IMR-90 (cell line): Measurements from ENCODE around the gene CPXM2. TPM values are rescaled to one million over a fixed set of nuclear protein-coding genes. Genes with fewer than 3 reads are reported as not detected.
"Not testable (repeated sequence)": the region's sequence is repeated elsewhere in the genome, so short reads cannot be mapped to it uniquely, and the experiment has no call there.

Source experiments
- ATAC-seq: fragments of 200-7000 bp; cut with Tn5 transposase; 2 replicates; pipeline ENCODE4 v1.9.1; 2020; ENCODE audit warnings: low read depth, mild to moderate bottlenecking, moderate library complexity
- BruUV-seq: library from RNA; stranded (reverse); fragments of 400-500 nt; replicated peaks from 2 replicates; lab custom pipeline; 2021; lab: Mats Ljungman, UMichigan
- CTCF ChIA-PET: fragments of 300-600 bp; formaldehyde crosslinking; extraction: SDS; loops from one replicate; lab custom pipeline; 2021; ENCODE audit warnings: antibody characterized with exemption; lab: Yijun Ruan, JAX
- POLR2A ChIA-PET: fragments of 300-600 bp; sonication (Branson Sonifier 250); formaldehyde crosslinking; loops from one replicate; lab custom pipeline; 2022; ENCODE audit warnings: antibody characterized with exemption; ENCODE audit not compliant: unreplicated experiment; lab: Charles Lee
- DNase-seq: peaks from one replicate; pipeline ENCODE4 v3.0.0; 2013
- H2AFZ ChIP-seq: replicated peaks from 2 replicates; pipeline ENCODE3; 2013; ENCODE audit warnings: low read length, mild to moderate bottlenecking; ENCODE audit not compliant: poor library complexity
- H2AK5ac ChIP-seq: 2 replicates; pipeline ENCODE4 v1.6.1; 2013; ENCODE audit warnings: low read depth, low read length, inconsistent platforms
- H2AK9ac ChIP-seq: replicated peaks from 2 replicates; pipeline ENCODE3; 2013; ENCODE audit warnings: mild to moderate bottlenecking, low read depth, low read length, moderate library complexity; ENCODE audit not compliant: poor library complexity
- H2BK120ac ChIP-seq: 2 replicates; pipeline ENCODE4 v1.6.1; 2013; ENCODE audit warnings: low read depth, low read length, inconsistent platforms
- H2BK15ac ChIP-seq: 3 replicates; pipeline ENCODE4 v1.6.1; 2013; ENCODE audit warnings: low read depth, low read length, inconsistent platforms
- H2BK20ac ChIP-seq: 2 replicates; pipeline ENCODE4 v1.6.1; 2013; ENCODE audit warnings: low read depth, mild to moderate bottlenecking, inconsistent platforms, low read length, moderate library complexity
- H2BK5ac ChIP-seq: 2 replicates; pipeline ENCODE4 v1.6.1; 2013; ENCODE audit warnings: mild to moderate bottlenecking, low read depth, low read length, inconsistent platforms; ENCODE audit not compliant: poor library complexity, severe bottlenecking
- H3K14ac ChIP-seq: replicated peaks from 2 replicates; pipeline ENCODE4 v1.6.1; 2013; ENCODE audit warnings: low read depth, low read length, inconsistent platforms
- H3K18ac ChIP-seq: 2 replicates; pipeline ENCODE4 v1.6.1; 2013; ENCODE audit warnings: low read depth, low read length, control low read depth
- H3K23ac ChIP-seq: 2 replicates; pipeline ENCODE4 v1.6.1; 2013; ENCODE audit warnings: low read depth, low read length, inconsistent platforms
- H3K27ac ChIP-seq: 2 replicates; pipeline ENCODE4 v1.5.1; 2013; ENCODE audit warnings: mild to moderate bottlenecking, control low read depth, low read length; ENCODE audit not compliant: insufficient read depth
- H3K27me3 ChIP-seq: 2 replicates; pipeline ENCODE4 v1.6.1; 2013; ENCODE audit warnings: low read length; ENCODE audit not compliant: control insufficient read depth, insufficient read depth
- H3K36me3 ChIP-seq: 2 replicates; pipeline ENCODE4 v1.6.1; 2013; ENCODE audit warnings: low read length, mixed read lengths; ENCODE audit not compliant: control insufficient read depth, insufficient read depth
- H3K4ac ChIP-seq: 2 replicates; pipeline ENCODE4 v1.6.1; 2013; ENCODE audit warnings: low read depth, low read length, inconsistent platforms
- H3K4me1 ChIP-seq: 2 replicates; pipeline ENCODE4 v1.6.1; 2013; ENCODE audit warnings: low read length, mixed read lengths; ENCODE audit not compliant: control insufficient read depth, insufficient read depth
- H3K4me2 ChIP-seq: 2 replicates; pipeline ENCODE4 v1.6.1; 2013; ENCODE audit warnings: low read depth, mild to moderate bottlenecking, control low read depth, low read length, moderate library complexity
- H3K4me3 ChIP-seq: 2 replicates; pipeline ENCODE4 v1.5.1; 2013; ENCODE audit warnings: low read depth, mild to moderate bottlenecking, control low read depth, low read length, moderate library complexity; ENCODE audit not compliant: insufficient read depth
- H3K56ac ChIP-seq: 2 replicates; pipeline ENCODE4 v1.6.1; 2013; ENCODE audit warnings: low read length, inconsistent platforms; ENCODE audit not compliant: insufficient read depth; ENCODE audit errors: extremely low read depth
- H3K79me1 ChIP-seq, 2 experiments: 2 replicates each; pipeline ENCODE4 v1.6.1; 2013; ENCODE audit warnings: low read length in 2 of 2, inconsistent platforms in 1 of 2, low read depth in 1 of 2
- H3K9ac ChIP-seq: 2 replicates; pipeline ENCODE4 v1.6.1; 2013; ENCODE audit warnings: low read depth, low read length, control low read depth
- H3K9me1 ChIP-seq: 2 replicates; pipeline ENCODE4 v1.6.1; 2013; ENCODE audit warnings: low read length, inconsistent platforms; ENCODE audit not compliant: insufficient read depth
- H3K9me3 ChIP-seq: 2 replicates; pipeline ENCODE4 v1.6.1; 2013; ENCODE audit warnings: low read length; ENCODE audit not compliant: control insufficient read depth, insufficient read depth
- H4K20me1 ChIP-seq: 2 replicates; pipeline ENCODE4 v1.6.1; 2013; ENCODE audit warnings: low read length, inconsistent platforms; ENCODE audit not compliant: insufficient read depth
- H4K5ac ChIP-seq: 2 replicates; pipeline ENCODE4 v1.6.1; 2013; ENCODE audit warnings: mild to moderate bottlenecking, low read depth, low read length, control low read depth
- H4K8ac ChIP-seq, 2 experiments: 2 replicates each; pipeline ENCODE4 v1.6.1; 2013; ENCODE audit warnings: low read depth in 2 of 2, low read length in 2 of 2, control low read depth in 1 of 2, inconsistent platforms in 1 of 2
- H4K91ac ChIP-seq: 2 replicates; pipeline ENCODE4 v1.6.1; 2013; ENCODE audit warnings: low read depth, low read length, inconsistent platforms; ENCODE audit not compliant: insufficient read depth
- WGBS, 2 experiments: methylation state at CpG; one replicate each; pipeline versions ENCODE4 v1.1.5 to v1.1.7; 2013; ENCODE audit warnings: missing lambda C conversion rate in 2 of 2; ENCODE audit not compliant: insufficient read length in 1 of 2; ENCODE audit errors: extremely low coverage in 2 of 2; 5-methylcytosine and 5-hydroxymethylcytosine counted together
- dilution Hi-C: fragments of 300-500 bp; cut with HindIII; formaldehyde crosslinking; loops from one replicate; pipeline ENCODE4 v1.14.3; 2018; ENCODE audit warnings: low sequenced_read_pairs; ENCODE audit not compliant: unreplicated experiment
- in situ Hi-C: fragments of 300-500 bp; cut with MboI; formaldehyde crosslinking; loops from 3 replicates; pipeline ENCODE4 v1.14.3; 2019; ENCODE audit warnings: low sequenced_read_pairs, inconsistent platforms, mixed read lengths
- intact Hi-C: fragments of 100-400 bp; cut with micrococcal nuclease; formaldehyde crosslinking; loops from 2 replicates; pipeline ENCODE4 v1.10.0; 2022
- polyA plus RNA-seq, 3 experiments: library from polyadenylated mRNA; depleted of rRNA; stranded (reverse); fragments of >200 nt; gene quantifications; 2 replicates each; pipeline ENCODE4 v1.2.3, GENCODE V29; 2012; ENCODE audit warnings: low replicate concordance in 1 of 3
- total RNA-seq: library from RNA; depleted of rRNA; stranded (reverse); fragments of >200 nt; gene quantifications from 2 replicates; pipeline ENCODE4 v1.2.3, GENCODE V29; 2012

Gene CPXM2
- total and polyA plus RNA-seq, 2 of the 4 experiments (the other 2 are of a cell fraction): not detected

DNA sequence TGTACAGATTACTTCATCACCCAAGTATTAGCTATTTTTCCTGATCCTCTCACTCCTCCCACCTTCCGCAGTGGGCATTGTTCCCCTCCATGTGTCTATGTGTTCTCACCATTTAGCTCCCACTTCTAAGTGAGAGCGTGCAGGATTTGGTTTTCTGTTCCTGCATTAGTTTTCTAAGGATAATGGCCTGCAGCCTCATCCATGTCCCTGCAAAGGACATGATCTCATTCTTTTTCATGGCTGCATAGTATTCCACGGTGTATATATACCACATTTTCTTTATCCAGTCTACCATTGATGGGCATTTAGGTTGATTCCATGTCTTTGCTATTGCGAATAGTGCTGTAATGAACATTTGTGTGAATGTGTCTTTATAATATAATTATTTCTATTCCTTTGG is 154.7 kb downstream of the CPXM2 start:
- POLR2A ChIA-PET: not testable (repeated sequence)

More for the DNA sequence above, 154.7 kb downstream of the CPXM2 start:
- H3K4me3 ChIP-seq, intact Hi-C loops, H4K91ac ChIP-seq, dilution Hi-C loops, ATAC-seq, H3K14ac ChIP-seq, H3K4me1 ChIP-seq, H3K4me2 ChIP-seq, H3K27me3 ChIP-seq, H3K27ac ChIP-seq, H3K56ac ChIP-seq, H3K9ac ChIP-seq, H3K23ac ChIP-seq, H4K8ac ChIP-seq, H3K36me3 ChIP-seq, H3K18ac ChIP-seq, H2BK20ac ChIP-seq, H3K4ac ChIP-seq, CTCF ChIA-PET, H3K79me1 ChIP-seq, H4K5ac ChIP-seq, H2AK9ac ChIP-seq, H2BK120ac ChIP-seq, H4K20me1 ChIP-seq, H2BK15ac ChIP-seq, in situ Hi-C loops, H3K9me1 ChIP-seq, H2AFZ ChIP-seq, H2BK5ac ChIP-seq, DNase-seq, BruUV-seq, H2AK5ac ChIP-seq: not testable (repeated sequence)
- WGBS, 2 experiments: no CpG with 5 or more reads among the region's 4 CpGs
- peaks cover 14% of the 10 kb centered on the region for H3K9me3 ChIP-seq
